Prostate gland (tissue), 2 donors: Measurements from ENCODE around the gene LUM. TPM values are rescaled to one million over a fixed set of nuclear protein-coding genes. Genes with fewer than 3 reads are reported as not detected.

Experiments
- DNase-seq: peaks from one replicate; pipeline ENCODE4 v3.0.0-alpha.2; 2019; ENCODE audit warnings: low spot score
- H3K27ac ChIP-seq, 2 donors: fragments of 200-600 bp; sonication (generic); 2 replicates each; pipeline ENCODE4 v1.5.1; 2017 to 2019
- H3K27me3 ChIP-seq: fragments of 200-600 bp; sonication (generic); replicated peaks from 2 replicates; pipeline ENCODE4 v1.5.1; 2019; ENCODE audit not compliant: insufficient read depth
- H3K36me3 ChIP-seq, 2 donors: fragments of 200-600 bp; sonication (generic); 1 replicate in 1 of 2; 2 replicates in 1 of 2; pipeline versions ENCODE4 v1.5.1 to v1.8.1; 2017 to 2019
- H3K4me1 ChIP-seq: fragments of 200-600 bp; sonication (generic); replicated peaks from 2 replicates; pipeline ENCODE4 v1.5.1; 2019
- H3K4me3 ChIP-seq, 2 donors: fragments of 200-600 bp; sonication (generic); 2 replicates each; pipeline ENCODE4 v1.5.1; 2017 to 2019
- H3K9me3 ChIP-seq: fragments of 200-600 bp; sonication (generic); 2 replicates; pipeline ENCODE4 v1.5.1; 2017
- POLR2A ChIP-seq: fragments of 450-650 bp; IDR thresholded peaks from one replicate; pipeline ENCODE4 v1.6.1; 2016; ENCODE audit warnings: antibody characterized with exemption, mild to moderate bottlenecking
- POLR2AphosphoS5 ChIP-seq: sonication (generic); formaldehyde crosslinking; IDR thresholded peaks from one replicate; pipeline ENCODE4 v1.6.1; 2017; ENCODE audit warnings: antibody characterized with exemption
- WGBS: methylation state at CpG from one replicate; pipeline ENCODE4 v1.1.5; 2018; 5-methylcytosine and 5-hydroxymethylcytosine counted together
- intact Hi-C: fragments of 100-400 bp; cut with DNase I; formaldehyde crosslinking; loops from one replicate; pipeline ENCODE4 v1.14.2; 2022
- total RNA-seq, 2 donors: library from RNA; depleted of rRNA; stranded (reverse); fragments of >200 nt; gene quantifications; one replicate each; pipeline ENCODE4 v1.1.0, GENCODE V29; 2016
- TF ChIP-seq, protein P1 (sequence below), 4 experiments: fragments of 200-600 bp in 2 of 4; fragments of 450-650 bp in 2 of 4; sonication (generic) in 2 of 4; IDR thresholded peaks; 1 replicate in 3 of 4; 2 replicates in 1 of 4; pipeline ENCODE4 v1.5.1; 2016 to 2019; ENCODE audit warnings: antibody characterized with exemption in 4 of 4, mild to moderate bottlenecking in 2 of 4, moderate library complexity in 2 of 4

LUM gene
- total RNA-seq, 2 donors from 2014 or later: 34.3 to 56.1 TPM

DNA sequence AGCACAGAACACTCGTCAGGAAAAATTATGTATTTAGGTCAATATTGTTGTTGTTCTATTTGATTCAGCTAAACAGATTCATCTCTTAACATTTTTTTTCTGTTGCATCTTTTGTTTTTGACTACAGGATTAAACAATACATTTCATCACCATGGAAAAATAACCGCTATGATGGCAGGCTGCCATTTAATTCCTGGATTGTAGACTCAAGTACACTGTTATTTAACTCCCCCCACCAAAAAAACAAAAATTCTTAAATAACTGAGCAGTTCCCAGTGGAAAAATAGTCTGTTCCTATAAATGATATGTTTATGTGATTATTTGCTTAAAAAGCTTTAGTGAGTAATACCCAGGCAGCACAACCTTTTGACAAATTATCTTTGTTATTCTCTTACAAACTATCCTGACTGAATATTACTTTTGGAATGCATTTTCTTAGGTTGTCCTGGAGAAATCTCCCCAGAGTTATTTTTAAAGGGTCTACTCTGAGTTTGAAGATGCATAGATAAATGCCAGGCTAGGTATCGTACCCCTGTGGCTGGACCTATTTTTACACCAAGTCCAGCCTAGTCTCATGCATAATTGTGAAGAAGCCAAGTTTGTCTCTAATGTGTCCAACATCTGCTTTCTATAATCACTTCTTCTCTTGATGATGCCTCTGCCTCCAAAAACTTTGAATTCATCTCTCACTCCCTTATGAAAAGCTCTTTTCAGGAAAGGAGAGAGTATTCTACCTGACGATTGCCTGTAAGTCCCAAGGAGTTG is 57.2 kb downstream of the LUM start:
- no peak for TF ChIP-seq POLR2AphosphoS5
- TF ChIP-seq, protein P1, sequence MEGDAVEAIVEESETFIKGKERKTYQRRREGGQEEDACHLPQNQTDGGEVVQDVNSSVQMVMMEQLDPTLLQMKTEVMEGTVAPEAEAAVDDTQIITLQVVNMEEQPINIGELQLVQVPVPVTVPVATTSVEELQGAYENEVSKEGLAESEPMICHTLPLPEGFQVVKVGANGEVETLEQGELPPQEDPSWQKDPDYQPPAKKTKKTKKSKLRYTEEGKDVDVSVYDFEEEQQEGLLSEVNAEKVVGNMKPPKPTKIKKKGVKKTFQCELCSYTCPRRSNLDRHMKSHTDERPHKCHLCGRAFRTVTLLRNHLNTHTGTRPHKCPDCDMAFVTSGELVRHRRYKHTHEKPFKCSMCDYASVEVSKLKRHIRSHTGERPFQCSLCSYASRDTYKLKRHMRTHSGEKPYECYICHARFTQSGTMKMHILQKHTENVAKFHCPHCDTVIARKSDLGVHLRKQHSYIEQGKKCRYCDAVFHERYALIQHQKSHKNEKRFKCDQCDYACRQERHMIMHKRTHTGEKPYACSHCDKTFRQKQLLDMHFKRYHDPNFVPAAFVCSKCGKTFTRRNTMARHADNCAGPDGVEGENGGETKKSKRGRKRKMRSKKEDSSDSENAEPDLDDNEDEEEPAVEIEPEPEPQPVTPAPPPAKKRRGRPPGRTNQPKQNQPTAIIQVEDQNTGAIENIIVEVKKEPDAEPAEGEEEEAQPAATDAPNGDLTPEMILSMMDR (IDR thresholded peaks at IDR 0.05): no peak
- no peak for TF ChIP-seq POLR2A
- 52% methylated on average over 4 of the region's 4 CpGs for WGBS
- H3K27me3 ChIP-seq: no peaks in the 10 kb centered on the region
- no peaks in the 10 kb centered on the region for H3K36me3 ChIP-seq
- DNase-seq: no peak
- intact Hi-C loops: no loop called here
- no peak overlapping the region for H3K27ac ChIP-seq
- no peaks in the 10 kb centered on the region for H3K4me1 ChIP-seq
- no peak overlapping the region for H3K4me3 ChIP-seq
- H3K9me3 ChIP-seq: no peaks in the 10 kb centered on the region

Other genes starting within 250 kb of the LUM start
- 1 to 10 TPM in 1 of 2 donors, not detected in 1; 3.0 TPM for gene CCER1, start 156.3 kb downstream of the LUM start, total RNA-seq
- gene EPYC, start 106.5 kb downstream of the LUM start, total RNA-seq: not detected
- gene KERA, start 53.5 kb downstream of the LUM start, total RNA-seq: not detected
- gene DCN, start 71.3 kb upstream of the LUM start, total RNA-seq: 100 to 1,000 TPM; 104 to 404 TPM